Upper lobe of left lung (tissue), 6 donors: ENCODE results near the gene LRCOL1. TPM values are rescaled to one million over a fixed set of nuclear protein-coding genes. Genes with fewer than 3 reads are reported as not detected.
A peak's percentile ranks its signal among the peaks of the same experiment; 100 is the strongest.

ENCODE experiments used
- ATAC-seq, 2 donors: fragments of 200-7000 bp; cut with Tn5 transposase; one replicate each; pipeline ENCODE4 v1.9.1; 2022; ENCODE audit warnings: mild to moderate bottlenecking in 2 of 2, moderate library complexity in 2 of 2; ENCODE audit not compliant: low FRiP score in 2 of 2
- DNase-seq, 2 donors: peaks; one replicate each; pipeline ENCODE4 v3.0.0-alpha.2; 2019 to 2020
- H3K27ac ChIP-seq, 4 donors: fragments of 200-600 bp; sonication (generic); one replicate each; pipeline ENCODE4 v1.5.1; 2016 to 2019
- H3K27me3 ChIP-seq, 4 donors: fragments of 200-600 bp; sonication (generic); one replicate each; pipeline ENCODE4 v1.5.1; 2017 to 2019
- H3K36me3 ChIP-seq, 4 donors: fragments of 200-600 bp; sonication (generic); one replicate each; pipeline ENCODE4 v1.5.1; 2016 to 2019
- H3K4me1 ChIP-seq, 4 donors: fragments of 200-600 bp; sonication (generic); one replicate each; pipeline ENCODE4 v1.5.1; 2018 to 2019
- H3K4me3 ChIP-seq, 4 donors: fragments of 200-600 bp; sonication (generic); one replicate each; pipeline ENCODE4 v1.5.1; 2017 to 2019; ENCODE audit warnings: mild to moderate bottlenecking in 2 of 4, moderate library complexity in 1 of 4
- H3K9me3 ChIP-seq, 4 donors: fragments of 200-600 bp; sonication (generic); one replicate each; pipeline ENCODE4 v1.5.1; 2018 to 2019
- EP300 ChIP-seq, 4 donors: sonication (generic); formaldehyde crosslinking; IDR thresholded peaks; one replicate each; pipeline ENCODE4 v1.5.1; 2017; ENCODE audit warnings: antibody characterized with exemption in 4 of 4, control low read depth in 2 of 4
- POLR2A ChIP-seq, 4 donors: fragments of 450-650 bp; IDR thresholded peaks; one replicate each; pipeline ENCODE4 v1.5.1; 2016 to 2017; ENCODE audit warnings: antibody characterized with exemption in 4 of 4, mild to moderate bottlenecking in 2 of 4
- POLR2AphosphoS5 ChIP-seq, 2 donors: sonication (generic); formaldehyde crosslinking; IDR thresholded peaks; one replicate each; pipeline ENCODE4 v1.5.1; 2017; ENCODE audit warnings: antibody characterized with exemption in 2 of 2
- WGBS, 2 donors: methylation state at CpG; one replicate each; pipeline ENCODE4 v1.1.5; 2017 to 2018; 5-methylcytosine and 5-hydroxymethylcytosine counted together
- total RNA-seq, 6 donors: library from RNA; depleted of rRNA in 4 of 6; stranded (reverse); fragments of >200 nt in 4 of 6; gene quantifications; one replicate each; pipeline versions ENCODE4 v1.1.0 to v1.2.1, GENCODE V29; 2016 to 2021
- TF ChIP-seq, protein P1 (sequence below), 6 experiments: fragments of 450-650 bp in 4 of 6; fragments of 200-600 bp in 2 of 6; sonication (generic) in 2 of 6; IDR thresholded peaks; one replicate each; pipeline ENCODE4 v1.5.1; 2016 to 2019; ENCODE audit warnings: antibody characterized with exemption in 6 of 6
- donor health status: DM: no; HTN: no; CAD: no; lungs with moderate emphysema.
- donor health status: DM: no; HTN: yes; CAD: no; lungs with severe emphysema.

Gene LRCOL1
- total RNA-seq, 6 donors from 2014 or later = 0.92 to 3.7 TPM; not detected in 4

DNA sequence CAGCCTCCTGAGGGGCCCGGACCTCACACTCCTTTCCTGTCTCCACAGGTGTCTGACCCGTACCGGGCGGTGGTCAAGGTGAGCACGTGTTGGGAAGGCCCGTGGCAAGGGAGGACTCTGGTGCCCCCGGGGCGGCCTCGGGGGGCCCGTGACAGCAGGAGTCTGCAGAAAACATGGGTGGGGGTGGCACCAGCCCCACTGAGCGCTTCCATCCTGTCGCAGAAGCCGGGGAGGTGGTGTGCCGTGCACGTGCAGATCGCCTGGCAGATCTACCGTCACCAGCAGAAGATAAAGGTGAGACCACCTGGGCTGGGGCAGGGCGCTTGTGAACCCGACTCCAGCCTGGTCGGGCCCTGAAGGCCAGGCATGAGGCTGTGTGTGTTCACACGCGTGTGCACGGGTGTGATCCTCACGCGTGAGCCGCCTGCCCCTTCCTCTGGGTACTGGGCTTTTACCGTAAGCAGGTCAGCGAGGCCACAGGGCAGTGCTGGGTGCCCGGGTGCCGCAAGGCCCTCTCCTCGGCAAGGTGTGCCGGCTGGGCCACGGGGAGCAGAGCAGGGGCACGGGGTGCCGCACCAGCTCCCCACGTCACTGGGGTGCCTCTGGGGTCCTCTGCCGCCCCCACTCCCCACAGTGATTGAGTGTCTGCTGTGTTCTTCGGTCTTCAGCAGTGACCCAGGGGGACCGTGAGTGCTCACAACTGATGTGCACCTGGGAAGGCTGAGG lies 35.9 kb downstream of the LRCOL1 start:
- DNase-seq (peak in 1 of 2 donors; percentile 79), ATAC-seq (no peak)
- Histone ChIP-seq H3K27me3 (no peaks in the 10 kb centered on the region), H3K4me1 (peaks cover 0 to 11% (median 2%) of the 10 kb centered on the region in 4 donors), H3K9me3 (no peaks in the 10 kb centered on the region), H3K27ac (no peak overlapping the region), H3K4me3 (no peak overlapping the region), H3K36me3 (peaks cover 6 to 67% (median 56%) of the 10 kb centered on the region in 4 donors)
- 97% methylated on average over 24 to 39 of the region's 39 CpGs for WGBS, 2 donors
- TF ChIP-seq POLR2AphosphoS5 (IDR thresholded peaks at IDR 0.05) = no peak
- TF ChIP-seq, protein P1, sequence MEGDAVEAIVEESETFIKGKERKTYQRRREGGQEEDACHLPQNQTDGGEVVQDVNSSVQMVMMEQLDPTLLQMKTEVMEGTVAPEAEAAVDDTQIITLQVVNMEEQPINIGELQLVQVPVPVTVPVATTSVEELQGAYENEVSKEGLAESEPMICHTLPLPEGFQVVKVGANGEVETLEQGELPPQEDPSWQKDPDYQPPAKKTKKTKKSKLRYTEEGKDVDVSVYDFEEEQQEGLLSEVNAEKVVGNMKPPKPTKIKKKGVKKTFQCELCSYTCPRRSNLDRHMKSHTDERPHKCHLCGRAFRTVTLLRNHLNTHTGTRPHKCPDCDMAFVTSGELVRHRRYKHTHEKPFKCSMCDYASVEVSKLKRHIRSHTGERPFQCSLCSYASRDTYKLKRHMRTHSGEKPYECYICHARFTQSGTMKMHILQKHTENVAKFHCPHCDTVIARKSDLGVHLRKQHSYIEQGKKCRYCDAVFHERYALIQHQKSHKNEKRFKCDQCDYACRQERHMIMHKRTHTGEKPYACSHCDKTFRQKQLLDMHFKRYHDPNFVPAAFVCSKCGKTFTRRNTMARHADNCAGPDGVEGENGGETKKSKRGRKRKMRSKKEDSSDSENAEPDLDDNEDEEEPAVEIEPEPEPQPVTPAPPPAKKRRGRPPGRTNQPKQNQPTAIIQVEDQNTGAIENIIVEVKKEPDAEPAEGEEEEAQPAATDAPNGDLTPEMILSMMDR (IDR thresholded peaks at IDR 0.05) = no peak
- no peak for TF ChIP-seq POLR2A (IDR thresholded peaks at IDR 0.05)

DNA sequence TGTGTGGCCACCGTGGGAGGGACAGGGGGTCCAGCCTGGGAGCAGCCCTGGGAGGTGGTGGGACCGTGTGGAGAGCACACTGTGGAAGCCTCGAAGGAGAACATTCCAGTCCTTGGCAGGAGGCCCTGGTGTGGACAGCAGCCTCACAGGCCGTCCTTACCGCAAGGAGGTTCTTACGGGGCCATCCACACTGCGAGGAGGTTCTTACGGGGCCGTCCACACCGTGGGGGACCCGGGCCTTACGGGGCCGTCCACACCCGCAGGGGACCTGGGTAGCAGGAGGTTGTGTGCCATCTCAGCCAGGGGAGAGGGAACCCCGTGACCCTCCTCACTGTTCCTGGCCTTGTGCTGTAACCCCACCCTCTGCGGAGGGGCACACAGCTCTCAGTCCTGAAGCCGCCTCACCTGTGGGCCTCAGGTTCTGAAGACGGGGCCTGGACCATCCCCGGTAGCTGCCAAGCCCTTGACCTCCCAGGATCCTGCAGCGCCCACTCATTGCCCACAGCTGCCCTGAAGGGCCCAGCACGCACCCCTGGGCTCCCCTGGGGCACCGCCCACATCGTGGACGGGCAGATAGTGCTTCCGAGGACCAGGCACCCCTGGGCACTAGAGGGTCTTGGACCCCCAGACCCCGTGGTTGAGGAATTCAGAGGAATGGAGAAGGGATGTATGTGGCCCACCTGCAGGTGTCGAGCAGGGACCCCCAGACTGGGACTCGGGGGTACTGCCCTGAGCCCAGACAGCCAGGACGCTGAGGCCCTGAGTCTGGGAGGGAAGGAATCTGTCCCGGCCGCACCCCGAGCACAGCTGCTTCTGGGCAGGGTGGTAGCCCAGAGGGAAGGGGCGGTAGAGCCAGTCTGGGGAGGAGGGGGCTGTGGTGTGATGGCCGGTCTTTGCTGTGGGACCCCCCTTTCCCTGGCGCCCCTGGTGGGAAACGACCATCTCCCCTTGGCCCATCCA lies 37.3 kb downstream of the LRCOL1 start:
- Histone ChIP-seq H3K27ac (no peak overlapping the region), H3K9me3 (no peaks in the 10 kb centered on the region), H3K4me3 (no peak overlapping the region), H3K36me3 (peaks cover 6 to 65% (median 52%) of the 10 kb centered on the region in 4 donors), H3K27me3 (no peaks in the 10 kb centered on the region), H3K4me1 (peaks cover 0 to 11% (median 2%) of the 10 kb centered on the region in 4 donors)
- DNase-seq (peak in 1 of 2 donors; percentile 71), ATAC-seq (no peak)
- WGBS, 2 donors = 87 to 91% methylated on average over 20 to 30 of the region's 36 CpGs
- no peak for TF ChIP-seq POLR2AphosphoS5 (IDR thresholded peaks at IDR 0.05)

DNA sequence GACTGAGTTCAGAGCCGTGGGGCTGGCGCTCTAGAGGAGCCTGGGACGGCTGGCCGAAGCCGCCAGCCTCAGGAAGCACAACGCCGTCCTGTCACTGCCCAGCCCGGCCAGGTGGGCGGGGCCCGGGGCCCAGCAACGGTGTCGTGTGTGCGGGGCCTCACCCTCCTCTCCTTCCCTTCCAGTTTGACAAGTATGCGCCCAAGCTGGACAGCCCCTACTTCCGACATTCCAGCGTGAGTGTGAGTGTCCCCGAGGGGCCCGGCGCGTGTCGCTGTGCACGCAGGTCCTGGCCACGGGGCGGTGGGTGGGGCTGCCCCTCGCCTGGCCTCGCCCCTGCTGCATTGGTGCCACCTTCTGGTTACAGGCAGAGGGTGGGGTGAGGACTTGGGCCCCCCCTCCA lies 38.3 kb downstream of the LRCOL1 start:
- no peaks in the 10 kb centered on the region for H3K9me3 ChIP-seq
- no peak overlapping the region for H3K4me3 ChIP-seq
- peaks cover 0 to 11% (median 2%) of the 10 kb centered on the region in 4 donors for H3K4me1 ChIP-seq
- H3K27ac ChIP-seq = no peak overlapping the region
- H3K36me3 ChIP-seq = peaks cover 6 to 64% (median 46%) of the 10 kb centered on the region in 4 donors
- H3K27me3 ChIP-seq = no peaks in the 10 kb centered on the region
- peak; percentile 28 to 53 for ATAC-seq
- WGBS, 2 donors = 80 to 87% methylated on average over 13 to 21 of the region's 26 CpGs
- peak; percentile 59 to 91 for DNase-seq
- TF ChIP-seq EP300 (IDR thresholded peaks at IDR 0.05) (no peak), POLR2AphosphoS5 (IDR thresholded peaks at IDR 0.05) (no peak)
- TF ChIP-seq, protein P1 (IDR thresholded peaks at IDR 0.05) = peak in 1 of 6 experiments; percentile 25

DNA sequence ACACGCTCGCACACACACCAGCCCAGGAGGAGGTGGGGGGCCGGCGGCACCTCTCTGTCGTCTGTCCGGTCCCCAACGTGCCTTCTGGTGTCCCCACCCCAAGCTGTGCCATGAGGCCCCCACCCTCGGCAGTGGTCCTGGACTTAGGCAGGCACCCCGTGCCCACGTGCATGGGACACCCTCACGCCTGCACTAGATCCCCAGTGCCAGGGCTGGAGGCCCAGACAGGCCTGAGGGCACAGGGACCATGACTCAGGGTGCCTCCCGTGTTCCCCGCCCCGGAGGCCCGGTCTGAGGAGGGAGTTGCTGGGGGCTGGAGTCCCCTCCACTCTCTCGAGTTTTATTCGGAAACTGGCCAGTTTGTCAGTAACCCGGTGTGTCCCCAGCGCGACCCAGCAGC lies 38.8 kb downstream of the LRCOL1 start:
- 74 to 77% methylated on average over 17 to 18 of the region's 20 CpGs for whole genome bisulfite sequencing, 2 donors
- Histone ChIP-seq H3K36me3 (peaks cover 6 to 61% (median 43%) of the 10 kb centered on the region in 4 donors), H3K9me3 (no peaks in the 10 kb centered on the region), H3K27me3 (no peaks in the 10 kb centered on the region), H3K4me3 (no peak overlapping the region), H3K4me1 (peaks cover 0 to 11% (median 2%) of the 10 kb centered on the region in 4 donors), H3K27ac (no peak overlapping the region)
- ATAC-seq (no peak), DNase-seq (peak in 1 of 2 donors; percentile 73)
- TF ChIP-seq POLR2A (IDR thresholded peaks at IDR 0.05) (no peak), EP300 (IDR thresholded peaks at IDR 0.05) (no peak), POLR2AphosphoS5 (IDR thresholded peaks at IDR 0.05) (no peak)
- TF ChIP-seq, protein P1 (IDR thresholded peaks at IDR 0.05) = no peak

DNA sequence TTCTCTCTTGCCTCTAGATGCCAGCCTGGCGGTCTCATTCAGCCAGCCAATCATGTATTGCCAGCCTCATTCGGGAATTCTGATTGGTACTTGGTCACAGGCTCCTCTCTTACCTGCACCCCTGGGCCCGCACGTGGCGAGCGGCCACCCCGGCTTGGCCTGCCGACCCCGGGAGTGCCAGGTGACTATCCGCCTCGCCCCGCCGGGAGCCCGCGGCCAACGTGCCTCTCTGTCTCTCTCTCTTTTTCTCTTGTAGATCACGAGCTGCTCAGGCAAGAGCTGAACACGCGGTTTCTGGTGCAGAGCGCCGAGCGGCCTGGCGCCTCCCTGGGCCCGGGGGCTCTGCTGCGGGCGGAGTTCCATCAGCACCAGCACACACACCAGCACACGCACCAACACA lies 39.3 kb downstream of the LRCOL1 start:
- H3K27ac ChIP-seq = no peak overlapping the region
- H3K9me3 ChIP-seq = no peaks in the 10 kb centered on the region
- no peaks in the 10 kb centered on the region for H3K27me3 ChIP-seq
- 92 to 94% methylated on average over 25 to 26 of the region's 27 CpGs for WGBS, 2 donors
- H3K4me3 ChIP-seq = no peak overlapping the region
- peaks cover 0 to 11% (median 2%) of the 10 kb centered on the region in 4 donors for H3K4me1 ChIP-seq
- no peak for ATAC-seq
- peak in 1 of 2 donors; percentile 84 for DNase-seq
- peaks cover 6 to 59% (median 42%) of the 10 kb centered on the region in 4 donors for H3K36me3 ChIP-seq
- TF ChIP-seq EP300 (IDR thresholded peaks at IDR 0.05) (no peak), POLR2A (IDR thresholded peaks at IDR 0.05) (no peak), POLR2AphosphoS5 (IDR thresholded peaks at IDR 0.05) (no peak)
- TF ChIP-seq, protein P1 (IDR thresholded peaks at IDR 0.05) = no peak
